Fibroblast of skin of right biceps (primary cell): ENCODE results near the gene MRPS27.

ENCODE experiments used
- DNase-seq: peaks from one replicate; pipeline ENCODE4 v3.0.0-alpha.2; 2013

The MRPS27 gene

GRCh38 chr5:72255670-72256069, 64.4 kb downstream of the MRPS27 start:
- no peak for DNase-seq

DNA sequence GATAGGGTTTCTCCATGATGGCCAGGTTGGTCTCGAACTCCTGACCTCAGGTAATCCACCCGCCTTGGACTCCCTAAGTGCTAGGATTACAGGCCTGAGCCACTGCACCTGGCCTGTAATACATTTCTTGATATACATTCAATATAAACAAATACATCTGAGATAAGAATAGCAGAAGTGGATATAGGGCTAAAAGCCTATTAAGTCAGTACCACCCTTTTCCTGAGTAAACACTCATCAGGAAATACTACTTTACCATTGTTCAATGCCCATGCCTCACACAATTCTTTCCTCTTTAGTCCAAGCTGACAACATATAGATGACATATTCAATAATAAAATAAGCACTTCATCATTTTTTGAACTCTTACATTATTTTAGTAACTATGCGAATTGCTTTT, 64.8 kb downstream of the MRPS27 start:
- DNase-seq: no peak

- peak; percentile 71 for DNase-seq
Observed at GRCh38 chr5:72252574-72253155, 67.4 kb downstream of the MRPS27 start.

- no peak for DNase-seq
Observed at GRCh38 chr5:72252008-72252407, 68.0 kb downstream of the MRPS27 start.

- DNase-seq: no peak
Observed at GRCh38 chr5:72251386-72251785, 68.7 kb downstream of the MRPS27 start.

DNA sequence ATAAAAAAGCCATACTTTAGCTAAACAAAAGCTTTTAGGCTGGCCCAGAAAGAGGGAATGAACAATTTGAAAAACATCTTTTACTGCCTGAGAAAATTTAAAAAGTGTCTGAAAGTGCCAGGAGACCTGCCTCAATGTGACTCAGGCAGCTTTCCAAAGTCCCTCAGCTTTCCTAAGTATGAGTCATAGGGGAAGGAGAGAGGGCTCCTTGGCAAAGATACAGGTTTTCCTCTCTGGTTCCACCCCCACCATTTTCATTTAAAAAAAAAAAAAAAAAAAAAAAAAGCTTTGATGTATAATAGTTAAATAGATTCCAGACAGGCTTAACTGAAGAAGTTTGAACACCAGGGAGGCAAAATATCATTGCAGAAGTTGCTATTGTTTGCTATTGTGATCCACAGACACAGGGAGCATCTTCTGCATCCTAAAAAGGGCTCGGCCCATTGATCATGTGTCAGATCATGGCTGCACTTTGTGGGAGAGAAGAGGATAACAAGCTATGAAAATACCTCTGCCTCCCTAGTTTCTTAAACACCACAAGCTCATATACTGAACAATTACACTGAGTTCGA, 71.5 kb downstream of the MRPS27 start:
- peak; percentile 96 for DNase-seq

GRCh38 chr5:72246954-72247442, 73.0 kb downstream of the MRPS27 start:
- no peak for DNase-seq

DNA sequence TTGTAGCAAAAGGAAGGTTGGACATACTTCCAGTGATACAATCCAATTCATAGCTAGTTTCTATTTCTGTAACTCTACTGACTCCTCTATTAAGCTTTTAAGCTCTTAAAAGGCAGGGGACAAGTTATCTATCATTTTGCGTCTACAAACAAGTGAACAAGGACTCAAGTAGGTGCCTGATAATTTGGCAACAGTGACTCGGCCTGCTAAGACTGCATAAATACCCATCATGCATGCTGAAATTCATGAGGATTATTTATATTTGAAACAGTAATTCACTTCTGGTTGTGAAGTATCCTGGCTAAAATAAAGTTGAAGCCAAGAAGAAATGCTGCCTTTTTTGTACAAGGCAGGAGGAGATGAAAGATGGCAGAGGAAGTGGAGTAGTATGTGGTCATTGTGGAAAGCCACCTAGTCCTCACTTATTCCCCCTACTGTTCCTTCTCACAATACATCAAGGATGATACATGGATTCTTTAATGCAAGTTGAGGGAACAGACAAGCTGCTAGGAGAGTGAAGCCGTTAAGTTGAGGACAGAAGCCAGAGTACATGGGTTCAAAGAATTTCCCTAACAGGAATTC, 74.0 kb downstream of the MRPS27 start:
- peak; percentile 64 for DNase-seq

DNA sequence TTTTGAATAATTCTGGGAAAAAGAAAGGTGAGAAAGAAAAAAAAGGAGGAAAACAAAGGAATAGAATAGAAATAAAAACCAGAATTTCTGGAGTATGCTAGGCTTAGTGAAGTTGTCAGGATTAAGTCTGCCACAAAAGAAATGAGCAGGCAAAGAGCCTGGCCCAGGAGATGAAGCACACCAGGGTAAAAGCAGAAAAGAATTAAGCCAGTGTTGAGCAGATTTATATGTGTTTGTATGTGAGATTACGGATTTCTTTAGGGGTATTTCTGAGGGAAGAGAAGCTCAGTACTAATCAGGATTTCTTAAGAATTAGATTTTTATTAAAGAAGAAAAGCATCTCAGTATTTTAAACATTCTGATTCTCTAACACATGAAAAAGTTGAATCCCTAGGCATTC, 74.5 kb downstream of the MRPS27 start:
- DNase-seq: no peak

GRCh38 chr5:72244862-72245371, 75.1 kb downstream of the MRPS27 start:
- peak; percentile 59 for DNase-seq

DNA sequence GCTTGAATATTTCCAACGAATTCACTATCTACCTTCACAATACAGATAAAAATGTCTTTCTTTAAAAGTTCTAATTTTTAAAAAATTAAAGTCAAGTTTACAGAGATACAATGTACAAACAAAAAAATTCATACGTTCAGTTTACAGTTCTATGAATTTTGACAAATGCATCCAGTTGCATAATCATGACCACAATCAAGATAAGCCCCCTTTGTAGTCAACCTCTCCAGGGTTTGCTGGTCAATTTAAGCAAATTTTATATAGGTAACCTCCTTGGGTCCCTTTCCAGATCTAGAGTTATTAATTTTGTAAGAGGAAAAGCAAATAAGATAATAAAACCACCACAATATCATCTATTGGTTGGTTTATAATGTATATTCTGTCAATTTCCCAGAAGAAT, 76.3 kb downstream of the MRPS27 start:
- no peak for DNase-seq

GRCh38 chr5:72242796-72243475, 77.1 kb downstream of the MRPS27 start:
- DNase-seq: no peak

DNA sequence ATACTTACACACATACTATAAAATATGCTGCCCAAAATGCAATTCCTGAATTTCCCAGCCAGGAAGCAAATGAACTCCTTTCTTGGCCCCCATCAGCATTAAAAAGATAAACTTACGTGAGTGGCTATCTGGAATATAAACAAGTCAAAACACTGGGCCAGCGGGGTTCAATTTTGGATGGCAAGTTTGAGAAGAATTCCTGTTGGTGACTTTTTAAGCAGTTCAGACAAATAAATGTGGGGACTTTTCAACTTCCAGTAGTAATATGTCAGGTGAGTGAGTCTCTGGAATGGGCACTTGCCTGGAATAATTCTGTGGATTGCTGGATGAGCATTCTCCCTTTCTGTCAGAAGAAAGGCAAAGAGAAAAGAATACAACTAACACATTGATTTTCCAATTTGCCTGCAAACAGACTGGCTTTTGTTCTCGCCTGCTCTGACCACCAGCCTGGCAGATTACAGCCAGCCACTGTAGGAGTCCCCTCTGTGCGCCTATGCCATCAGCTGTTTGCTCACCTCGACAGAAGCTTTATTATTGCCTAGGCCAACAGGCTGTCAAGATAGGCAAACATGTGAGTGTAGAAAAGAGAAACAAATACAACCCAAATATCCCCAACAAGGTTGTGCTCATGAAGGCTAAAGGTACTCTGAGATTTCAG, 78.6 kb downstream of the MRPS27 start:
- no peak for DNase-seq

DNA sequence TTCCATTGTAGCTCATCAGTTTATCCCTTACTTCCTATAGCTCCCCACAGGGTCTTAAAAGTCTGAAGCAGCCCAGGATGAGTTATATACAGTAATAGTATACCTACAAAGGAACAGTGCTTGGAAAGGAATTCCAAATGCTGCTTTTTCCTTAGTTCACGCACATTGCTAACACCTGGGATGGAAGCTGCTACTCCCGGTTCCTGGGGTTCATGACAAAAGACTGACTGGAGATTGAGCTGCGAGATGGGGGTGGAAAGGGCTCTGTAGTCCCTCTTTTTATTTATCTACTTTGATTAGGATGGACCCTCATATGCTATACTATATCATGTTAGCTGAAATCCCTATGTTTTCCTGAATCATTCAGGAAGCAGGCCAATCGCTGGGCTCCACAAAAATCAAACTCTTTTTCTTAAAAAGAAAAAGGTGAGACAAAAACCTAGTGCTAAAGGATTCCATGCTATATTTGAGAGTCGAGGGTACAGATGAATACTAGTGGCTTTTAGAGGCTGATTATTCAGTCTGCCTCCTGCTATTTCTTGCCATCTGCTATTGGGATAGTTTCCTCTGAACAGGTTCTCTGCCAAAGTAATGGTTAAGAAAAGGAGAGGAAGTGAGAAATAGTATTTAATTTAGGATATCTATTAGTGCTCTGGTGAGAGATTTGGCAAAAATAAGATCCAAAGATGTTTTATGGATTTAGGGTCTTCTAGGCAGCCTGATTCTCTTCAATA, 81.2 kb downstream of the MRPS27 start:
- DNase-seq: no peak

DNA sequence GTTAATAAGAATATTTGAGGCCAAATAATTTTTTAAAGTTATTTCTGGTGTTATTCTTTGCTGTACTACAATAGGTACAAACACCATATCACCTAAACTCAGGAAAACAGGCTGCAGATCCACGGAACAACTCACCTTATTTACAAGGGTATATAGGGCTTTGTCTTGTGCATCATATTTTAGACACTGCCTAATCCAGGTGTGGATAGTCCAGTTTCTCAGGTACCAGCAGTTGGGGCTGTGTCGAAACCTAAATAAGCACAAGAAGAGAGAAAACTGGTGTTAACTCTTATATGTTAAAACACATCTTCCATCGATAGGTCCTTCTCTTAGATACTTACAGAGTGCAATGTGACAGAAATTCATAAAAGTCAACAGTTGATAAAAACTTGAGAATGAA, 82.2 kb downstream of the MRPS27 start:
- DNase-seq: no peak

GRCh38 chr5:72237415-72237814, 82.6 kb downstream of the MRPS27 start:
- DNase-seq: no peak

DNA sequence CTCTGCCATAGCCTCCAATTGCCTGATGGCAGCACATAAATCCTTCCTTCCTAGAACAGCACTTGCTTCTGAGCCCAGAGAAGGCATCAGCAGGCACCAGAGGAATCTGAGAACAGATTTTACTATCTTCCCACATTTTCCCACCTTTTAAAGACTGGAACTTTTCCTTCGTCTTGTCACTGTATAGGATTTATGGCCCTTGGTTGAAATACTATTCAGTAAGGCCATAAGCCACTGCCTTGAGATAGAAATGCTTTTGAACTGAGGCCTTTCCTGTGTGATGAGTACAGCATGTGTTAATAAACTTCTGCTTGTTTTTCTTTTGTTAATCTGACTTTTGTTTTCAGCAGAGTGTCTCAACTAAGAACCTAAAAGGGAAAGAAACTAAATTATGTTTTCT, 84.3 kb downstream of the MRPS27 start:
- DNase-seq: peak; percentile 52

DNA sequence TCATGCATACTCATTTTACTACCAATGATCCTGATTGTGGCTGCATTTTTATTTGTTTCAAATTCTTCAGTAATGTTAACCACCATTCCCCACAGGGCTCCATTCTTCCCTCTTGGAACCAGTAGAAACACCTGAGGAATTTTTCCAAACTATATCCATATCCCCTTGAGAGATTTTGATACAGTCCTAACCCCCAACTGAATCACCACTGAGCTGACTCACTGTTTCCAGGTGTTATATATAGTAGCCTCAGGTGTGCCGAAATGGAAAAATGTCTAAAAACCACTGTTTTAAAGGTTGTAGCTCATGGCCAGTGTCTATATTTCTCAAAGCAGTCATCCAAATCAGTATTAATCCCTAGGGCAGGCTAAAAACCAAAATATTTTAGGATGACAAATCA, 85.2 kb downstream of the MRPS27 start:
- no peak for DNase-seq

GRCh38 chr5:72234265-72234700, 85.8 kb downstream of the MRPS27 start:
- DNase-seq: peak; percentile 89

GRCh38 chr5:72233835-72234234, 86.2 kb downstream of the MRPS27 start:
- no peak for DNase-seq

GRCh38 chr5:72232838-72233237, 87.2 kb downstream of the MRPS27 start:
- DNase-seq: no peak

DNA sequence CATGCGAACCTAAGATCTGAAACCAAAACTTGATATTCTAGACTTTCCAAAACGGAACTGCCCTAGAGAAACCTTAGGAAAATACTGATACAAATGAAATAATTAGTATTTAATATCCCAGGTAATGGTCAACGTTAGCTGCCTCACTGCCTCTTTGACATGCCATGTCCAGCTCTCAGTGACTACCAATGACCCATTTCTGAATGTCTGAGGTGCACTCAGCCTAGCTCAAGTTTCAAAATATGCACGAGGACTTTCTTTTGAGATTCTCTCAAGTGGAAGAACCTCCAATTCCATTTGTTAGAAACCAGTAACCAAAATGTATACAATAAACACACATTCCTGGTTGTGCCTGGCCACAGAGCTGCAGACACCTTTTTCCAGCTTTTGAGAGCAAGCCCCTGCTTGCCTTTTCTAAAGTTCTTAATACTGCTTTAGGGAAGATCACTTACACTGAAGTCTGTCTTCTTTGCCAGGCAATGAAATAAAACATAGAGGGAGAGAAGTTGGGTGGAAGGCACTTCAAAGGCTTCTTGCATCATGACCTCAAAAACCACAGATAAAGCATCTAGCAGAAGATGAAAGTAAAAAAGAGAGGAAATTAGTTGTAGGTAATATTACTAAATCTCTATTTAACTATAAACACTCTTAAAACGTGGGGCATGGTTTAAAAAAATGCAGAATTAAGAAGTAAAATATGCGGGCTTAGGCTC, 87.9 kb downstream of the MRPS27 start:
- DNase-seq: no peak
